GM19452 (cell line): ENCODE data around the gene DEPP1.

Experiments
- ATAC-seq: cut with Tn5 transposase; IDR thresholded peaks from one replicate; pipeline ENCODE4 v1.9.1; 2021; ENCODE audit not compliant: unreplicated experiment

Gene DEPP1

GRCh38 chr10:44968091-44968490 is 10.5 kb downstream of the DEPP1 start:
- ATAC-seq = no peak

DNA sequence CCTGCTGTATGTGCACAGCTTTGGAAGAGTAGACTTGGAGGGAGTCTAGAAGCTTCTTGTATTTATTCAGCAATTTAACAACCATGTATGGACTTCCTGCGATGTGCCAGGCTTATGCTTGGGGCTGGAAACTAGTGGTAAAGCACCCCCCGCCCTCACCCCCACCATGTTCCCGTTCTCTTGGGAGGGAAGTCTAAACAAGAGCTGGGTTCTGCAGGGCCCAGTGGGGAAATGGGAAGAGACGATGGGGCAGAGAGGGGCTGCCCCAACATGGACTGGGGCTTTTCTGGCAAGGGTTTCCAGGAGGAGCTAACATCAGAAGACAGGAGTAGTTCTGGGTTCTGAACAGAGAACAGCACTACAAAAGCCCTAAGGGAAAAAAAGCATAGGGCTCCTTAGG is 11.0 kb downstream of the DEPP1 start:
- ATAC-seq = no peak

- ATAC-seq = no peak
These were observed 11.6 kb downstream of the DEPP1 start for GRCh38 chr10:44966816-44967509.

- ATAC-seq = peak; percentile 42
These were observed 12.3 kb downstream of the DEPP1 start for GRCh38 chr10:44966129-44966815.

DNA sequence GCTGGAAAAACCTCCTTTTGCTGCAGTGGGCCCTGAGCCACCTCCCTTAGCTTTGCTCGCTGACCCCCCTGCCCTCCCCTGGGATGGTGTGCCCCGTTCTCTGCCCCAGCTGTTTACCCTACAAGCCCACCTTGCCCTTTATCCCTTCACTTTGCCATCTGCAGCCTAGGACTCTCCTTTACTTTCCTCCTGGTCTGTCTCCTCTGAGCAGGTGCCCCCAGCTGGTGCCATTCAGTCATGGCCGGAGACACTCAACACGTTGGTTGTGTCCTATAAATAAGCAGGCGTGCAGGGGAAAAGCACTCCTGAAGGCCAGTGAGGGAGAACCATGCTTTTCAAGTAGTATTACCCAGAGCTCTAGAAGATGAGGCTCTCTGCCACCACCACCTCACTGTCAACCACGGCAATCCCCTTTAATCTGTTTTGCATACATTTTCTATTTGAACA is 12.9 kb downstream of the DEPP1 start:
- peak; percentile 40 for ATAC-seq

DNA sequence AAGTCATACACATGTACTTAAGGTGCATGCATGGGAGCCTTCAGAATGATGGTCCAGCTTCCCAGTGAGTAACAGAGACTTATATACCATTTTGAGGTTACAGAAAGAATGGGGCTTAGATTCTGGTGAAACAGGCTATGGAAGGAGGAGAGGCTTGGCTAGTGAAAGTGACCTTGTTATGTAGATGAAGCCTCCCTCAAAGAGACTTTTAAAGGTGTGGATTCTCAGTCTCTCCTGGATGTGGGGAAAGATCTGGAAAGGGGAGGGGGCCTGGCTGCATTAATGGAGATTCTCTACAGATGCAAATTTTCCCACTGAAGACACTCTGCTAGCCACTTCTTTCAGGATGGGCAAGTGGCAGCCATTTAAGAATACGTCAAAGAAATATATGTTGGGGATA is 13.5 kb downstream of the DEPP1 start:
- ATAC-seq = no peak

DNA sequence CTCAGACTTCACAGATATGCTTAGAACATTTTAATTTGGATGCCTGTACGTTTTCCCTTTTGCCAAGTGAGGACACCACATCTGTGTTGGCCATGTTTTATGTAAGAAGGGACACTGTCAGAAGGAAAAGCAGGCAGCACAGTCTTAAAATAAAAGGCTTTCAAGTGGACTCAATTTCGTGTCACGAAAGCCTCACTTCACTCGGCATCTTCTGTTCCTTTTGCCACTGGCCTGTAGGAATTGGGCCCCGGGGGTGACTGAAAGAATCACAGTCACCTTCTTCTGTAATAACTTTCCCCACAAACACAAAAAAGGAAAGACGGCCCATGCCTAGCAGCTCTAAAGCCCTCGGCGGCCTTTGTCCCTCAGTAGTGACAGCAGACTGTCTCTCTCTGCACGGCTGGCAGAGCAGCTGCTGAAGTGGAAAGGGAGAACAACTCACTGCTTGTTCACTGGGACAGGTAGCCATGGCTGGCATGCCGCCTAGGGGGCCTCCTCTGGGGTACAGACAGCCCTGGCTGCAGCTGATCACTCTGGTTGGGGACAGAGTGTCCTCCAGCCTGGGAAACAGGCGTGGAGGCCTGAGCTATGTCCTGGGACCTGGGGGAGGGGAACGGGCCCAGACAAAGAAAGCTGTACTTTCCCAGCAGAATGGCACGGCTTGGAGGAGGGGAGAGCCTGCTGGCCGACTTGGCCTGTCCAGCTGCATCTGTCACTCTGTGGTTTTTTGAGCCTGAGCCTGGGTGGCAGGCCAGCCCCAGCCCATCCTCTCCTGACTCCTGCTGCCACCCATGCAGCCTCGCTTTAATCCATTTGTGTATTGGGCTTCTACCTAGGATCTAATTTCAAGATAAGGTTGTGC is 14.6 kb downstream of the DEPP1 start:
- no peak for ATAC-seq

GRCh38 chr10:44962870-44963738 is 15.5 kb downstream of the DEPP1 start:
- ATAC-seq = no peak

DNA sequence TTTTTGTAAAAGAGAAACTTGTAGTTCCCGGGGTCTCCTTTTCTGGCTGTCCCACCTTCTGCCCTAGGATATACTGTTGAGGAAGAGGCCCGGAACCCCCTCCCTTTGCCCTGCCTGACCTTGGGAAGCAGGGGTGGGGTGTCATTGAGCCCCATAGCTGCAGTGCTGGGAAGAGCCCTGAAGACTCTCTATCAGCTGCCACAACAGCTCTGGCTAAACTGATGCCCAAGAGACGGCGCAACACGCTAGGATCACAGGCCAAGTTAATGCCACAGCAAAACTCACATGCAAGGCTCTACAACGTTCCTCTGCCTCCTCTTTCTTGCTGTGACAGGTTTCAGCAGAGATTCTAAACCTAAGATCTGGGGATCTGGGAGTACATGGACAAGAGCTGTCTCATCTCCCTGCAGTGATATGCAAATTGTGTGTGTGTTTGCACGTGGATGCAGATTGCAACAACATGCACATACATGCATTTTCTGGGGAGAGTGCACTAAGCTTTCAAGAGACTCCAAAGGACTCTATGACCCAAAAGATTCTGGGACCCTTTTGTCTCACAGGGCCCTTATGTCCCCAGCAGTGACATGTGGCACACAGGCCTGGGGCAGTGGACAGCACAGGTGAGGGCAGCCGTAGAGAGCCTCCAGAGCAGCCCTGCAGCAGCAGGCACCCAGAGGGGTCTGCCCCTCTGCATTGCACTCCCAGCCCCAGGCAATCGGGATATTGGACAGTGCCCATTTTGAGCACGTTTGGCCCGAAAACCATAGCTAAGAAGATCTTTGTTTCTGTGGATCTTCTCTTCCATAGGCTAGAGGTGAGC is 16.5 kb downstream of the DEPP1 start:
- ATAC-seq = no peak

GRCh38 chr10:44961230-44961571 is 17.4 kb downstream of the DEPP1 start:
- ATAC-seq = no peak

DNA sequence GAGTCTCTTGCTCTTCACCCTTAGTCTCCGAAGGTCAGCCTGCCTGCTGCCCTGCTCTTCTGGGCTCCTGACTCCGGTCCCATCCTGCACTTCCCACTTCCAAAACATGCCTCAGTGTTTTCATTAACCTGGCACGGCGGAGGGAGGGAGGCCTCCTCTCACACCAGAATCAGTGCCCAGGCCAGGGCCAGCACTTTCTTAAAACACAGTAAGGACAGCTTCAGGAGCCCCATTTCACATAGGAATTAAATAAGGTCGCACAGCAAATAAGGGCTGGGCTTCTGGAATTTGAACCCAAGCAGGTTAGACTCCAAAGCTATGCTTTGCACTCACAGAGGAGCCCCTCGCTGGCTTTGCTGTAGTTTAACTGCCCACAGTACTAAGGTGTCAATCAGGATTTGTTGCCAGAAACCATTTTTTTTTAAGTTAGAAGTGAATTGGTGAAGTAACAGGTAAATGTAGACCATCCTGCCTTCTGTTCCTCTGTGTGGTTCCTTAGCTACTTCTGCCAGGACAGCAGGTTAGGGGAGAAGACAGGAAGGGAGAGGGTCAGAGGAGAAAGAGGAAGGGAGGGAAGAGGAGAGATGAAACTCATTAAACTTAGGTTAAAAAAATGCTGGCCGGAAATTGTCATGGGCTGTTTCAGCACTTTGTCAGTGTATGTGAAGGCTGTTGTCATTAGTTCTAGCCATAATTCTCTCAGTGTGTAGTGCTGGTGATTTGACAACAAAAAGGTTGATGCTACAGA is 18.0 kb downstream of the DEPP1 start:
- no peak for ATAC-seq

GRCh38 chr10:44960088-44960460 is 18.5 kb downstream of the DEPP1 start:
- ATAC-seq = no peak

DNA sequence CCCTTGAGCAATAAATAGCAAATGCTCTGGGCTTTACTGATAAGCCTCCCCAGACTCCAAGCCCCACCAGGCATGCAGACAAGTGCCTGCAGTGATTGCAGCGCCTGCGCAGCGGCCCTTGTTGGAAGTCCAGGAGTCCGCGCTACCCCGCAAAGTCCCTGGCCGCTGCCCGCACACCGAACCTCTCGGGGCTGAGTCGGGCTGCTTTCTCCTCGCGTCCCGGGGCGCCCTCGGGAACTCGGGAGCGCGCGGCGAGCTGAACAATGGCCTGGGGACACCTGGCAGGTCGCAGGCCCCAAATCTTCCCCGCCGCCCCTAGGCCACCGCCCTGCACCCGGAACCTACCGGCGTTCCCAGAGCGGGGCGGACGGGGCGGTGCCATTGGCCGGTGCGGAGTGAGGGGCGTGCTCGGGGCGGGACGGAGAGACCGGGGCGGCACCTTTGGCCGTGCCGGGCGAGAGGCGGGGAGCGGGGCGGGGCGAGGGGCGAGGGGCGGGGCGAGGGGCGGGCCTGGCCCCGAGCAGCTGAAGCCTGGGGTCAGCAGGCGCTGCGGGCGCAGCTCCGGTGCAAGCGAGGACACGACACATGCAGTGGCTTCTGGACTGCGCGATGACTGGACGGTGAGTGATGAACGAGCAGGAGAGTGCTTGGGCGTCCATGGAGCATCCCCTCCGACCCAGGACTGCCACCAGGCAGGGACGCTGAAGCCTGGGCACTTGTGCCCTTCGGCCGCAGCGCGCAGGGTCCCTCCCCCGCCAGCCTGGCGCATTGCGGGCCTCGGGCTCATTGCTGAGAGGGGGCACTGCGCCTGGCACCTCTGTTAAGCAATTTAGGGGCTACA is 19.1 kb downstream of the DEPP1 start, which contains the start of gene RASSF4:
TSS of gene RASSF4 (plus strand) at position 556 of the 841 bp plus-strand sequence. CDS start 10,401 bp downstream, outside the sequence.
- peak; percentile 98 for ATAC-seq

GRCh38 chr10:44958898-44959246 is 19.7 kb downstream of the DEPP1 start:
- no peak for ATAC-seq

- ATAC-seq = no peak
These were observed 20.3 kb downstream of the DEPP1 start for GRCh38 chr10:44958196-44958897.

DNA sequence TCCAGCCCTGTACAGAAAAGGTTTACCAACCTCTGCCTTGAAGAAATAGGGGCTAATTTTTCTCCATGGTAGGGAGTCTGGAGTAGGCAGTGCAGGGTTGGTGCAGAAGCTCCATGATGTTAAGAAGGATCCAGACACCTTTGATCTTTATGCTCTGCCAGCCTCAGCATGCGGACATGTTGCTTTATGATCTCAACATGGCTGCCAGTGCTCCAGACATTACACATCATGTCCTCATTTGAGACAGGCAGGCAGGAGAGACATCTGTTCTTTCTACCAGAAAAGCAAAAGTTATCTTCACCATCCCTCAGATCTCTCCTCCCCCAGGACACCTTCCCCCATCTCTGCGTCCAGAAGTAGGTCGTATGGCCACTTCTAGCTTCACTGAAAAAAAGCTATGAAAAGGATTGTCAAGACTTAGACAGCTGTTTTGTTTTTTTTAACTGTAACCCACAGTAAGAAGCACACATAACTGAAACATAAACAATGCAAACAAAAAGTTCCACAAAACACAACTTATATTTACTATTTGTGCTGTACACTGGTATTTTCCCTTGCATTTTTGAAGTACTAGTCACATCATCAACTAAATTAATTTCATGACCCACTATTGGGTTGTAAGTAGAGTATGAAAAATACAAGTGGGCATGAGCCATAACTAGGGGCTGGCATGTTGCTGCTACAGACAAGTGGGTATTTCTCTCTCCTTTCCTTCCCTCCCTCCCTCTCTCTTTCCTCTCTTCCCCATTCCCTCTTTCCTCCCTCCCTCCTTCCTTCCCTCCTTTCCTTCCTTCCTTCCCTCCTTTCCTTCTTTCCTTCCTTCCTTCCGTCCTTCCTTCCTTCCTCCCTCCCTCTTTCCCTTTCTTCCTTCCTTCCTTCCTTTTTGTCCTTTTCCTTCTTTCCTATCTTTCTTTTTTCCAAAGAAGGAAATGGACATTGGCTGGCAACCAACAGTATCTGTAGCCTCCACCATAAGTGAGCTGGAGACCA is 21.6 kb downstream of the DEPP1 start:
- no peak for ATAC-seq

DNA sequence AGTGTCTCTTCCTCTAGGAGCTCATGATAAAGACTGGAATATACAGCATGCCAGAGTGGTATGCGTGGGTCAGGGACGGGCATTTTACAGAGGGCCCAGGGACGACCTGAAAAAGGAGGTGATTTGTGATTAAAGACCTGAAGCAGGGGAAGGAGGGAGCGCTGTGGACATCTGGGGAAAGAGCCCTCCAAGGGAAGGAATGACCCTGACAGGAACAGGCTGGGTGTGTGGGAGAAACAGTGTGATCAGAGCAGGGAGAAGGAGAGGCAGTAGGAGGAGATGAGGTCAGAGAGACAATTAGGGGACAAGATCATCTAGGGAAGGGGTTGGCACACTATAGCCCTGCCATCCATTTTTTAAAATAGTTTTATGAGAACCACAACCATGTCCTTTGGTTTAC is 22.4 kb downstream of the DEPP1 start:
- no peak for ATAC-seq
